ENCODE data around the gene MTUS2.

Gene MTUS2

DNA sequence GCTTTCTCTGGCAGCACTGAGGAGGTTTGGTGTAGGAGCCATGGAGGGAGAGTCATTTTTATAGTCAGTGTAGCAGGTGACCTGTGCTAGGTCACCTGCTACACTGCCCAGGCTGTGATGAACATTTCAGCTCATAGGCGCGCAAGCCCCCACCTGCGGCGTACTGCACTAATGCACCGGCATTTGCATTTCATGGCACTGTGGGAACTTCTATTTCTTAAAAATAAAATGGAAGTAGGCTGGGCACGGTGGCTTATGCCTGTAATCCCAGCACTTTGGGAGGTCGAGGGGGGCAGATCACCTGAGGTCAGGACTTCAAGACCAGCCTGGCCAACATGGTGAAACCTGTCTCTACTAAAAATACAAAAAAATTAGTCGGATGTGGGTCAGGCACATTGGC is 674.4 kb downstream of the MTUS2 start:
- no peak for DNase-seq

DNA sequence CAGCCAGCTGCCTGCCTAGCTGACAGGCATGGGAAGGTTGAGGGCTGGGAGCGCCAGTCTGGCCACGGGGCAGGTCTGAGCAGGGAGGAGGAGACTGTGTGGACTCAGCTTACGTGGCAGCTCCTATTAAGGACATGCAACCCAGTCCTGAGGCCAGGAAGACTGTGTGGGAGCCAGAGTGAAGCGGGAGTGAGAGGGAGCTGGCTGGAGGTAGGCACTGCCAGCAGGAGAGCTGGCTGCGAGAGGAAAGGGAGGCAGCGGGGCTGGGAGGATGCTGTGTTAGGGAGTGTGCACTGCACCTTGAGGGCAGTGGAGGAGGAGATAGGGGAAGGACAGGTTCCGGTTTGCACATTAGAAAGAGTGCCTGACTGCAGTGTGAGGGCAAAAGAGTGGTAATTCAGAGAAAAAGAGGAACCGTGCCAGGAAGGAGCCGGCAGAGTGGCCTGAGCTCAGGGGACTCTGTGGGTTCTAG is 676.1 kb downstream of the MTUS2 start:
- no peak for DNase-seq

DNA sequence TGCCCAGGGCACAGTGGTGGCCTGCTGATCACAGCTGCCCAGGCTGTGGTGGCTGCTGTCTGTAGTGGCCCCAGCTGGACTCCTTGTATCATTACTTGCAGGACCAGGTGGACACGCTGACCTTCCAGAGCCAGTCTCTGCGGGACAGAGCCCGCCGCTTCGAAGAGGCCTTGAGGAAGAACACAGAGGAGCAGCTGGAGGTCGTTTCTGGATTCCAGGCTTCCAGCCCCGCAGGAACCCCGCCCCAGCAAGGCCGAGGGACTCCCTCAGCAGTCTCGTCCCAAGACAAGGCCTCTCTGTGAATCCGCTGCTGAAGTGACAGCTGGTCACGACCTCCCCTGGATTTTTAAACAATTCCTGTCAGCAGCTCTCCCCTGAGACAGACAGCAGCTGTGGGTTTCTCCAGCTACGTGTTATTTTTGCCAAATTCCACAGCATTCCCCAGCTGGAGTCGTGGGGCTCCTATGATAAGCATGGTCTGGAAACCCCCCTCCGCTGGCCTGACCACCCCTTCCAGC is 677.1 kb downstream of the MTUS2 start:
- no peak for DNase-seq

DNA sequence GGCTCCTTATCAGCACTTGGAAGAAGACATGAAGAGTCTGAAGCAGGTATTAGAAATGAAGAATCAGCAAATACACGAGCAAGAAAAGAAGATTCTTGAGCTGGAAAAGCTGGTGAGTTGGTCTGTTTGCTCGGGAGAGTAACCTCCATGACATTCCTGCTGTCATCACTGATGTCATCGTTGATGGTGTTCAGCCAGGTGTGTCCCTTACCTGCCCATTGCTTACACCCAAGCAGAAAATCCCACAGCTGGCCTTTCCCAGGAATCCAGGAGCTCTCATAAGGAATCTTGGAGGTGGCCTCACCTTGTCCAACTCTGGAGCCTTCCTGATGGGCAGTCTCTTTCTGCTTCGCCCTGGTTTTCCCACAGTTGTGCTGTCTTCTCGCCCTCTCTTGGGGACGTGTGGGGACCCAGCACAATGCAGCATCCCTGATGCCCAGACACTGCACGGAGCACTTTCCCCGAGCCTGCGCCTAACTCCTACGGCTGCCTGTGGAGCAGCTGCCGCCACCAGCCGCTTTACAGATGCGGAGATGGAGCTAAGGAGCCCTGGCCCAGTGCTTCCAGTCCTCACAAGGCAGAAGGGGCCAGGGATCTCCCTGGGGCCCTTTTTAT is 678.4 kb downstream of the MTUS2 start:
- DNase-seq = no peak

DNA sequence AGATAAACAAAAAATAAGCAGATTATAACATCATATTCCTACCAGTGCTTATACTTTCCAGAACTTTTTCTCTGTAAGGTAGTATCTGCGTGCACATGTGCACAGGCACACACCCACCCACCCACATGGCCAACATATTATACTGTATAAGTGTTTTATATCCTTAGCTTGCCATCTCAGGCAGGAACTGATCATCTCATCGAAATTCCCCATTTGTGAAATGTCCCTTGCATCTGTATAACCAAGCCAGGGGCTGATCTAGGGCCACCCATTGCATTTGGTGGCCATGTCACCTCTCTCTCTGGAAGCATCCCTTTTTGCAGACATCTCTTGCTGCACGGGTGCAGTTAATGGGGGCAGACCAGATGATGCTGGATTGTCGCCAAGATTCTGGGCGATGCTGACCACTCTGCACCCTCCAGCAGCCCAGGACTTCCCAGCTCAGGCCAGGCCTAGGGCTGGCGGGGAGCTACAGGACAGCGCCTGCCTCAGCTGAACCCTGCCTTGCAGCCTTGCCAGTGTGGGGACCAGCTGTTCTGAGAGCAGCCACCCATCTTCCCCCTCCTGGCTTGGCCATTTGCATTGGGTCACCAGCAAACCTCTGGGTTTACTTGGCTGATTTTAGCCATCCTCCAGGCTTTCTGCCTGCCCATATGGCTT is 679.5 kb downstream of the MTUS2 start:
- no peak for DNase-seq

DNA sequence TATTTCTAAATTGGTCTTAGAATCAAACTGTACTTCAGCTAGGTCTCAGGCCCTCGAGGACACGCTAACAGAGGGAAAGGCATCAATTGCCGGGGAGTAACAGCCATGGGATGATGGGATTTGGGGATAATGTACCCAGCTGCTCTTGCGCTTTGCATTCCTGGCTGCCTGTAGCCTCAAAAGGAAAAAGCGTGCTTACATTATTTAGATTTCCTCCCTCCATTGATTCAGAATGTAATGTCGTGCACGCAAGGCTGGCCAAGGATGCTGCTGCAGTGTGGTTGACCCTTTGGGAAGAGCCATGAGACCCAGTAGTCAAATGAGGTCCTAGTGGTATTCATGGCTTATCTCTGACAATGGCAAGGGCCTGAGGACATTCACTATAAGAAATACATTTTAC is 680.2 kb downstream of the MTUS2 start:
- DNase-seq = no peak

DNA sequence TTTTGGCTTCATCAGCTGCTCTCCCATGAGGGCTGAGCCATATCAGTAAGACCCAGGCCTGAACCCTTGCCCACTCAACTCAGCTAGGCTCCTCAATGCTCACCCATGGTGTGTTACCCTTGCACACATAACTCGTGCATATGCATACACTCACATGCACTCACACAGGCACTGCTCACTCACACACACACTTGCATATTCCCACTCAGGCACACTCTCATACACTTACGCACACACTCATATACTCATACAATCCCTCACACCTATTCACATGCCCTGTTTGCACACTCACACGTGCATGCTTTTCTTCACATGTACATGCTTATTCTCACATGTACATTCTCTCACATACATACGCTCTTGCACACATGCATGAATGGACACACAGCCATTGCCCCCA is 681.5 kb downstream of the MTUS2 start:
- DNase-seq = no peak

GRCh38 chr13:29502391-29503008 is 682.4 kb downstream of the MTUS2 start:
- DNase-seq = no peak

DNA sequence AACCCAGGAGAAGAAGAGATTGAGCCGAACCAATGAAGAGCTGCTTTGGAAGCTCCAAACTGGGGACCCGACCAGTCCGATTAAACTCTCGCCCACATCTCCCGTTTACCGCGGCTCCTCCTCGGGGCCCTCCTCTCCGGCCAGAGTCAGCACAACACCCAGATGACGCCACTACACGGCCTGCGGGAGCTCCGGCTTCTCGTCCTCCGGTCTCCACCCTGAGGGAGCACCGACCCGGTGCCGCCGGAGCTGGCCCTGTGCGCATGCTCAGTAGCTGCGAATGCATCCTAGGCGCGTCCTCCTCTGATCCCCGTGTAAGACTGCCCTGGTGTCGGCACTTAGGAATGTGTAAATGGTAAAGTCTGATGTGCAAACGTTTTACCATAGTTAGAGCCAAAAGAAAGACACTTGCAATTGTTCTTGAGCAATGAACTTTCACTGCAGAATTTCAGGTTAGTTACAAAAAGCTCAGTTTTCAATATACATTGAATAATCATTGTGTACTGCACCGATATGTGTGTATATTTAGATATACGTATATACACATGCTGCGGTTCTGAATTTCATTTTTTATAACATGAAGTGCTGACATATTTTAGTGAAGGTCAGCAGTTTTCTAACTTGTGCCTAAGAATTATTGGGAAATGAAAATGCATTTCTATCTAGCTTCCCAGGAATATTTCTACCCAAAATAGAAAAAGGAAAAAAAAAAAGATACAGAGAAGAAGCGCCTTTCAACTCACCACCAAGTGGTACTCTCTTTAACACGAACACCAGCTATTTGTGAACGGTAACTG is 683.1 kb downstream of the MTUS2 start:
- DNase-seq = peak; percentile 7

DNA sequence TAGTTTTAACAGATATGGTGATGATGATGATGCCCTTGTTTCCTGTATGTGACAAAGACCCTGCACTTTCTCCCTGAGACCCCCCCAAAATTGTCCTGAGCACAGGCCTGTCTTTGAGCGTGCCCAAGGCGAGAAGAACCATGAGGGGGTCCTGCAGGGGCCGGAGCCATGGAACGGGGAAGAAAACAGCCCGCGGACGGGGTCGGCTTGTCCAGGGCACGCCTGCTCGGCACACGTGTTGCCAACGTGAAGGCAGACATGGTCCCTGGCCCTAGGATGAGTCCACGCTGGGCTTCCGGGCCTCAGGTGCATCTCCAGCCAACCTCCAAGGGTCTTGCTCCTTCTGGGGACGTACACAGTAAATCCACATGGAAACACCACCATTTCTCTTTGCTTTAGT is 684.6 kb downstream of the MTUS2 start:
- no peak for DNase-seq

- no peak for DNase-seq
These were observed 685.4 kb downstream of the MTUS2 start for GRCh38 chr13:29505511-29505910.

DNA sequence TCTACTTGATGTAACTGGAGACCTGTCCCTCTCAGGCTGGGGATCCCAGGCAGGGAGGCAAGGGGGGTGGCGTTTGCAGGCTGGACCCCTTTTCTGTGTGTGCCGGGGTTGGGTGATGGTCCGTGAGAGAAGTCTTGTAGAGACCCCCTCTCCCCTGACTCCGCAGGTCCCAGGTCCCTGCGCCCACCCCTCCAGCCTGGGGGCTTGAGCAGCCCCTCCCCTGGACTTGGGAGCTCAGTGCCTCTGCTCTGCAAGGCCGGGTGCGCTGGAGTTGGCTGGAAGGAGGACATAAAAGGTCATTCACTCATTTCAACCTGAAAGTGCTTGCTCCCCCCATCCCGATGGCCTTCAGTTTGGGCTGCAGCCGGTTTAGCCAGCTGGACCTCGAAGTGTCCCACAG is 685.8 kb downstream of the MTUS2 start:
- DNase-seq = no peak

DNA sequence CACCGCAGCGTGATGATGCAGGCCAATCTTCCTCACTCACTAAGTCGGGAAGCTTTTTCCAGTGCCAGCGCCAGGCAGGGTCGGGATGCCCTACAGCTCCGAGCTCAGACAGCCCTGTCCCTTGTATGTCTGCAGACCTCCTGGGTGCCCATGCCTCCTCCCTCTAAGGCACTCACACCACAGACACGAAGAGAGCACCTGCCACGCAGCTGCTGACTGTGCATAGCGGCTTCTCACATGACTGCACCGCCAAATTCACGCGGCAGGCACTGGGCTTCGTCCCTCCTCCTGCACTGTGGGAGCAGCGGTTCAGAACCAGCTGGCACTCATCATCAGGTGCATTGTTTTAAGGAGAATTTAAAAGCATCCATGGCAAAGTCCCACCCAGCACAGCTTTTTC is 687.2 kb downstream of the MTUS2 start:
- DNase-seq = no peak

DNA sequence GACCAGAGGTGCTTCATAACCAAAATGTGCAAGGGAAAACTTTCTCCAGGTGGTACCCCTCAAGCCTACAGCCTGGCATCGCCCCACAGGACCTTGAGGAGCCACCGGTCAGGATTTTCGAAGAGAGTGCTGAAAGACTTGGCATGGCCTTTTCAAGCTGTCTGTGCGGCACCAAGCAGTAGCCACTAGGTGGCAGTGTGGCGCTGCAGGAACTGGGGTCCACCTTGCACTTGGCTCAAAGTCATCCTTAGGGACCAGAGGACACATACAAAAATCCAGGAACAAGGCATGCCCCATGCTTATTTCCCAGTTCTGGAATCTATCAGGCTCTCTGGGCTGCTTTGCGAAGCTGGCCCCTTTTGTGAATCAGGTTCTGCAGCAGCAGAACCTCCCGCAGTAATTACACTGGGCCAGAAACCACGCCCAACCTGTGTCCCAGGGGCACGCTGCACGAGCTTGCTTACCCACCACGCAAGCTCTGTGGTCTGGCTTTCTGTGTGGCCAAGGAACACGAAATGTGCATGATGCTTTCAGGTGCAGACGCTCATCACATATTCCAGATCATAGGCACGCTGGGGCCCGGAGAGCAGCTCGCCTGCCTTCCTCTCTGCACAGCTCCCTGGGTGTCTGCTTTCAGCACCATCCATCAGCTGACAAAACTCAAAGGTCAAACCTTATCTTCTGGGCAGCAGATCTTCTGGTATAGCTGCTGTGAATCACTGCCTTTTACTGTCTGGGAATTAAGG is 688.2 kb downstream of the MTUS2 start:
- DNase-seq = peak; percentile 69

DNA sequence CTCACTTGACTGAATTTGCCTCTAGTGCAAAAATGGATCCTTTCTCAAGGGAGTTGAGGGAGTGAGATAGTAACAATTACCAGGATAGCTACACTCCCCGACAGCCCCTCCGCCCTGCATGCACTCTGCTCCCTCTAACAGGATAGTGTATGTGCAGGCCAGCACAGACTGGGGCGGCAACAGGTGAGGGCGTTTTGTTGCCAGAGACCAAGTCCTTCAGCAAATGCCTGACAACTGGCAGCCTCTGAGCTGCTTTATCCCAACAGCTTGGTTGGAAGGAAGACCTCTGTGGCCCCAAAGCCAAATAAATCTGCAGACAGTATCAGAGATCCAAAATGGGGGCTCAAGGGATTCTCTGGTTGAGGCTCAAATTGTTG is 688.7 kb downstream of the MTUS2 start:
- no peak for DNase-seq

DNA sequence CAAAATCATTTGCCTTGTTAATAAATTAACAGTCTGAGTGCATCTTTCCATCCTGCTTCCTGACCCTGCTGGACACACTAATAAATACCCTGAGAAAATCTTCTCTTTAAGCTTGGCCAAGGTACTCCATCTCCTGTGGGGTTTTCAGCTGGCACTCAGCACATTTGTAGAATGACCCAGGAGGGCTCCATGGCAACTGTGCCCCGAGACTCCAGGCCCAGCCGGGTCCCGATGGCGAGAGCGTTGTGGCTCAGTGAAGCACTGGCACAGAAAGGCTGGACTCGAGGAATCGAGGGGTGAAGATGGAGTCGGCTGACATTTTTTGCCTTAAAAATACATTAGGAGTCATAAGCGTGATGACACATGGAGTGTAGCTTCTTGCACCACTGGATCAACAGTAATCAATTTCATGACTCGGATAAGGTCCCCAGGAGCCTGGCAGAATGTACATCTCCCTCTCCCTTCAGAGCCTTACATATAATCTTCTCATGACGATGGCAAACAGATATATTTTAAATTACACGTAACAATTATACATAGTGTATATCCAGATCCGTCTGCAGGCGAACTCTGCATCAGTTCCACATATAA is 690.0 kb downstream of the MTUS2 start:
- no peak for DNase-seq

DNA sequence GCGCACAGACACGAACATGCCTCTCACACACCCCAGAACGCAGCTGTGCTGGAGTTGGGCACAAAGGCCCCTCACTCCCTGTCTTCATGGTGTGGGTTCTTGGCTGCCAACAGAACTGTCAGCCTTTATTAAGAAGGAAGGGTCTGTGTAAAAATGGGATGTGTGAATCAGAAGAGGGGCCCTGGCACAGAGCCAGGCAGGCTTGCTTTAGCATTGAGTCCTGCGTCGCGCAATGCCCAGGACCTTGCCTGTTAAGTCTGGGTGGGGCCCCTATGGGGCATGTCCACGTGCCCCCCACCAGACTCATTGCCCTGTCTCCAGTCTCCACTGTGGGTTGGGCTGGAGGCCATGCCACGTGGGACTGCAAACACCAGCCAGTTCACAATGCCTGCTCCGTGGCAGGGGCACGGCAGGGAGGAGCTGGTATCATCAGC is 690.5 kb downstream of the MTUS2 start:
- DNase-seq = no peak

DNA sequence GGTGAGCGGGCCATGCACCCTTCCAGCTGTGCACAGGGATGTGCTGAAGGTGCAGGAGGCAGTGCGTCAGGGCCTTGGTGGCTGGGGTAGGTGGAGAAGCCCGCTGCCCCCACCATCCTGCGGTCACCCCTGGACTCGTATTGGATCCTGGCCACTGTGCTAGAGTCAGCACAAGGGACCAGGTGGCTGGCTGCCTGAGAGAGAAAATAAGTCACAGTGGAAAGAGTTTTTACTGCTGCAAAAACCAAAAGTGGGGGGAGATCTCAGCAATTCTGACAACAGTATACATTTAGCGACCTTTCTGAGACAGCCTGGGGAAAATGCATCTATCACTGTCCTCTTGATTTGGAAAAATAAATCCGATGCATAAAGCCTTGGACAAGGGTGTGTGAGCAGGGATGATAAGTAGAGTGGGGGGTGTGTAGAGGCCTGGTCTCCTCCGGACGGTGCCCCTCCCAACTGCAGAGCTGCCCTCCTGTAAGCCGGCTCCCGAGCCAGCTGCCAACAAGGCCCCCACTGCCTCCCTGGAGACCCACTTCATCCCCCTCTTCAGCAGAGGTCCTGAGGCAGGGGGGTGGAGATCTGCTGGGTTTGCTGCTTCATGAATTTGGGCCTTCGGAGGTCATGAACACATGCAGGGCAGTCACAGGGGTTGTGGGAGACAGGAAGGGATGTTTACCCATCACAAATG is 691.1 kb downstream of the MTUS2 start:
- no peak for DNase-seq

- DNase-seq = no peak
These were observed 691.8 kb downstream of the MTUS2 start for GRCh38 chr13:29511980-29512379.

DNA sequence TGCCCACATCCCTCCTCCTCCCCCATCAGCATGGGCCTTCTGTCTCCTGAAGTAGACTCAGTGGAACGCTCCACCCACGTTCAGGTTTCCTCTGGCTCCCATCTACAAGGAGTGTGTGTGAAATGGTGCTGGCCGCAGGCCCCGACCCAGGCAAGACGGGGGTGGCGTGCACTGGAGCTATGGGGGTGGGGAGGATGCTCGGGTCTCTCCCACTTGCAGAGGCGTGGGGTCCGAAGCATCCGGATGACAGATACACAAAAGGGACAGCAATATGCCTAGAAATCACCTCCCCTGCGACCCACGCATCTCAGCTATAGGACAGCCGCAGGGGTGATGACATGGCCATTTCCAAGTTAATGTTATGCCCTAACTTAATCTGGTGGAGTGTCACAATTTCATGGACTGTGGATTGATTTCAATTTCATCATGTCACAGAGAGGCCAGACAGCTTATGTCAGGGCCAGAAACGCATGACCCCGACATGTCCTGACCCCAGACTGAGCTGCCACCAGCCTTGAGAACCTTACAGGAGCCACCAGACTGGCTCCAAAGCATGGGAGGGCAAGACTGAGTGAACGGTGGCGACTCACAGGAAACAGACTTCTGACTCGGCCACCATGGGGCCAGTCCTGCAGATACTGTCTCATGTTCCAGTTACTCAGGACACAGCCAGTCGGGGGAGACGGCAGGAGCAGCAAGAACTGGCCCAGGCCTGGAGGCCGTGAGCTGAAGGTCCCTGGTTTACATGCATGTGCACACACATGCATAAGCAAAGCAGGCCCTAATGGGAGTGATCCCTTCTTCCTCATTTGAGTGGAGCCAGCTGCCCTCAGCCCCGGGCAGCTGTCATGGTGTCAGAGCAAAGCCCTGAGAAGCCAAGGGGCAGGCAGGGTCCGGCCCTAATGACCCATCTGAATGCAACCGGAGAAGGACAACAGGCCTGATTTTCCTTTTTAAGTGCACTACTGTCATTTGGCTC is 693.2 kb downstream of the MTUS2 start:
- no peak for DNase-seq
